ENCODE data around the gene TFDP1.

Gene TFDP1

DNA sequence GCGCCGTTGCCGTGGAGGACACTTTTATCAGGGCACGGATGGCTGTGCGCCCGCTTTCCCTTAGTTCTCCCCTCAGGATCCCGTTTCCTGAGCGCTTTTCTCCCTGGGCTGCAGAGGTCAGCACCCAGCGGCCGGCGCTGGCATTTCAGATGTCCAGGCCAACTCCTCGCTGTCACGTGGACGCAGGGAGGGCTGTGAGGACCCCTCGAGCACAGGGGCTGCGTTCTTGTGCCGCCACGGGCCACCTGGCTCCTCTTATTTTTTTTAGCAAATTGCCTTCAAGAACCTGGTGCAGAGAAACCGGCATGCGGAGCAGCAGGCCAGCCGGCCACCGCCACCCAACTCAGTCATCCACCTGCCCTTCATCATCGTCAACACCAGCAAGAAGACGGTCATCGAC, 51.2 kb downstream of the TFDP1 start:
- DNase-seq: no peak

DNA sequence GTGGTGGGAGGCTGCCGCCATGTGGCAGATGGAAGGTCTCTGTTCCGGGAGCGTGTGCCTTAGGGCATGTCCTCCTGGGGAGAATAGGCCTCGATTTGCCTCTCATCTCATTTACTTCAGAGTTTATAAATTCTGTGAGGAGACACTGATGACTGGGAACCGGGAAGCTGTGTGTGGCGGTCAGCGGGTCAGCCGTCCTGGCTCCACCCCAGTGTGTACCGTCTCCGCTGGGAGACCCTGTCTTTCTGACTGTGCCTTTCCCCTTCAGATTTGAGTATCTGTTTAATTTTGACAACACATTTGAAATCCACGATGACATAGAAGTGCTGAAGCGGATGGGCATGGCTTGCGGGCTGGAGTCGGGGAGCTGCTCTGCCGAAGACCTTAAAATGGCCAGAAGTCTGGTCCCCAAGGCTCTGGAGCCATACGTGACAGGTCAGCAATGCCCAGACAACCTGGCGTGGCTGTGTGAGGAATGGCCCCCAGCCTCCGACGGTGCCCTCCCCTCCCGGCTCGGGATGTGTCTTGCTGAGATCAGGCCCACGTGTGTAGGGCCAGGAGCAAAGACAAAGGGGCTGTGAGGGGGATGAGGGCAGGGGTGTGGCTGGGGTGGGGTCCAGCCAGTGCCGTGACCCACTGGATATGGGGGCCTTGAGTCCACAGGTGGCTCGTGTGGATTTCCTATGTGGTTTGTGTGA, 51.9 kb downstream of the TFDP1 start:
- DNase-seq: no peak

DNA sequence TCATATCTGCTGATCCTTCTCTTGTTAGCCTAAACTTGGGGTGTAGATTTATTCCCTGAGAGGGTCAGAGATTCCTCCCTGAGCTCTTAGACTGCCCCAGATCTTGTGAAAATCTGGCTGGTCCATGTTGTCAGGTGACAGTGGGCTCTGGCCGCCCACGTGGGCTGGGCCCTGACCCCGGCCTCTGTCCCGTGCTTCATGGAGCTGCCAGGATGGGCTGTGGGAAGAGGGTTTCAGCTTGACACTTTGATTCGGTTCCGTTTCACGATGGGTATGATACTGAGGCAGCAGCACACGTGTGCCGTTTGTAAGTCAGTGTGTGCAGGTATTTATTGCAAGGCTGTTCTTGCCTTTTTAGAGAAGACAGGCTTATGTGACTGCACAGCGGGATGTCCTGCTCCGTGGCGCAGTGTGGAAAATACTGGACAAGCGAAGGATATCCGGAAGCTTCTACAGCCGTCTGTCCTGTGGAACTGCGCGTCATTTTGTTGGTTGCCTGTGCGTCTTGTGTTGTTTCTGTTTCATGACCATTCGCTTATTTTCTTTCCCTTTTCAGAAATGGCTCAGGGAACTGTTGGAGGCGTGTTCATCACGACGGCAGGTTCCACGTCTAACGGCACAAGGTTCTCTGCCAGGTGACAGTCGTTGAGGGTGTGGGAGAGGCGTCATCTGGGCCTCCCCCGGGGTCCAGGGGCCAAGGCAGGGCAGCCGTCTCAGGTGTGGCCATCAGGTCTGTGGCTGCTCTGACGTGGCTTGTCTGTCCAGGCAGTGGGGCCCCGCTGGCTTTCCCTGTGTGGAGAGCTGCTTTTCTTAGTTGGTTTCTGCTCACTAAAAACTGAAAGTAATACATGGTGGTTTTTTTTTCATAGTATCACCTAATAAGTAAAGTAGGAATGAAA, 53.0 kb downstream of the TFDP1 start:
- DNase-seq: no peak

DNA sequence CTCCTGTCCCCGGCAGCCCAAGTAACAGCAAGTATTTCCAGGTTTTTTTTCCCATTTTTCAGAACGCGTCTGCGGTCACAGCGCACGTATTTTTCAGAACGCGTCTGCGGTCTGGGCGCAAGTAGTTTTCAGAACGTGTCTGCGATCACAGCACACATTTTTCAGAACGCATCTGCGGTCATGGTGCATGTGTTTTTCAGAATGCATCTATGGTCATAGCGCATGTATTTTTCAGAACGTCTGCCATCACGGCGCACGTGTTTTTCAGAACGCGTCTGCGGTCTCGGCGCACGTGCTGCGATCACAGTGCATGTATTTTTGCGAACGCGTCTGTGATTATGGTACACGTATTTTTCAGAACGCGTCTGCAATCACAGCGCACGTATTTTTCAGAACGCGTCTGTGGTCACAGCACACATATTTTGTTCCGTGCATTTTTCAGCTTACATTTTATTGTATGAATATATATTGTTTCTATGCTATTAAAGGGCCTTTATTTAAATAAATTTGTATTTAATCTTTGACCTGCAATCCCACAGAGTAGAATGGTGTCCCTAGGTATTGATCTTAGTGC, 53.7 kb downstream of the TFDP1 start:
- no peak for DNase-seq

DNA sequence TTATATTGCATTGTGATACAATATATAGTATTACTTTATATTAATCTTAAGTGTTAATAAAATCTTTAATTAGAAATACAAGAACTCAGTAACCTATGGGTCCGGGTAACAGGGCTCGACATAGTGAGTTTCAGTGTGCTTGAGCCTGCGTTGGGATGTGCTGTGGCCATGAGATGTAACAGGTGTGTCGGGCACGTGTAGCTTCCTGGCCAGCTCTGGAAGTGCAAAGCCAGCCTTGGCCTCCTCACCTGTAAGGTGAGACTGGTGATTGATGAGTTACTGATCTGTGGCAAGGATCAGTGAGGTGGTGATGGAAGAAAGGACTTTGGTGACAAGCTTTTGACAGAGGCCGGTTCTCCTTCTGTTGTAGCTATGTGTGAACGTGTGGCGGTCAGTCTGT, 54.3 kb downstream of the TFDP1 start:
- no peak for DNase-seq

- DNase-seq: no peak
Measured at GRCh38 chr13:113639616-113640262, 55.2 kb downstream of the TFDP1 start.

DNA sequence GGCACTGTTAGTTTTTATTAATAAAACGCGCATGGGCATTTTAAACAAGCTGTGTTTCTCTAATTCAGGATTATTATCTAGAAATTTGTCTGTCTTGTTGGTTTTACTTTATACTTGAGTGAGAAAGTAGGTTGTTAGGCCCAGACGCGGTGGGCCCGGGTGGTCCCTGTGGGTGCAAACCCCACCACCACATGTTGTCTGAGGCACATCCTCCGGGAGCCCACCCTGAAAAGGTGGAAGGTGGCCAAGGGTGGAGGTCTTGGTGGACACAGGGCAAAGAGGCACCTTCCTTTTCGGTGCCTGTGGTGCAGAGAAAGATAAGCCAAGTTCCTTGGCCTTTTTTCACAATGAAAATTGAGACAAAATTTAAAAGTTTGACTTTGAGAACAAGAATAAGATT, 56.9 kb downstream of the TFDP1 start:
- DNase-seq: no peak

GRCh38 chr13:113642563-113642962, 58.0 kb downstream of the TFDP1 start:
- no peak for DNase-seq

DNA sequence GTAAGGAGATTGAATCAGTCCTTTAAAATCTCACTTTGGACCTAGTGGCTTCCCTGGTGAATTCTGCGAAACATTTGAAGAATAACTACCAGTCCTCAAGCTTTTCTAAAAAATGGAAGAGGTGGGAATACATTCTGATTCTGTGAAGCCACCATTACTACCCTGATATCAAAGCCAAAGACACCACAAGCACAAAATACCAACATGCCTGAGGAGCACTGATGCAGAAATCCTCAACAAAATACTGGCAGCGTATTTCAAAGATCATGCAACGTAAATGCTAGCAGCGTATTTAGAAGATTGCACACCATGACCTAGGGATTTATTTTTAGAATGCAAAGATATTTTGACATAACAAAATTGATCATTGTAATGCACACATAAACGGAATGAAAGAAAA, 59.0 kb downstream of the TFDP1 start:
- DNase-seq: no peak

- DNase-seq: no peak
Measured at GRCh38 chr13:113644800-113645199, 60.2 kb downstream of the TFDP1 start.

DNA sequence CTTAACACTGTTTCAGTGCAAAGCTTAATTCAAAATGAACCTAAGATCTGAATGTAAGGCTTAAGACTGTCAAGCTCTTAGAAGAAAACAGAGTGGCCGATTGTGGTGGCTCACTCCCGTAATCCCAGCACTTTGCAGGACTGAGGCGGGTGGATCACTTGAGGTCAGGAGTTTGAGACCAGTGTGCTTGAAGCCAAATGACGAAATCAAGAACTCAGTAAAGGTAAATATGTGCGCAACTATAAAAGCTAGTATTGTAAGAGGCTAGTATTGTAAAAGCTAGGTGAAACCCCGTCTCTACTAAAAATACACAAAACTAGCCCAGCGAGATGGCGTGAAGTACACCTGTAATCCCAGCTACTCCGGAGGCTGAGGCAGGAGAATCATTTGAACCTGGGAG, 60.8 kb downstream of the TFDP1 start:
- no peak for DNase-seq

GRCh38 chr13:113646376-113646775, 61.8 kb downstream of the TFDP1 start:
- no peak for DNase-seq

DNA sequence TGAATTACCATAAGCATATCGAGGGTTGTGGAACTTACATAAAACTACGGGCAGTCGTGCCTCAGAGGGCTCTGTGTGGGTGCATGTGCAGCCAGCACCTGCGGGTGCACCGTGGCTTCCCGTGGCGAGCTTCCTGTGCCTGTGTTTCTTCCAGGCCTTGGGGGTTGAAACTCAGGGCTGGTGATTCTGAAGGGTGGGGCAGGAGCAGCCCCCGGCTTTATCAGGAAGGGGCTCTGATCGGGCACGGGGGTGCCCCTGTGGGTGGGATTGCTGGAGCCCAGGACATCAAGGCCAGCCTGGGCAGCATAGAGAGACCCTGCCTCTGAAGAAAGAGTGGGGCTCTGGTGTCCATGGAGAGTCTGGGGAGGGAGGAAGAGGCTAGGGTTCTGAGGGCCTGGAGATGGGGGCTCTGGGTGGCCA, 62.4 kb downstream of the TFDP1 start:
- no peak for DNase-seq

DNA sequence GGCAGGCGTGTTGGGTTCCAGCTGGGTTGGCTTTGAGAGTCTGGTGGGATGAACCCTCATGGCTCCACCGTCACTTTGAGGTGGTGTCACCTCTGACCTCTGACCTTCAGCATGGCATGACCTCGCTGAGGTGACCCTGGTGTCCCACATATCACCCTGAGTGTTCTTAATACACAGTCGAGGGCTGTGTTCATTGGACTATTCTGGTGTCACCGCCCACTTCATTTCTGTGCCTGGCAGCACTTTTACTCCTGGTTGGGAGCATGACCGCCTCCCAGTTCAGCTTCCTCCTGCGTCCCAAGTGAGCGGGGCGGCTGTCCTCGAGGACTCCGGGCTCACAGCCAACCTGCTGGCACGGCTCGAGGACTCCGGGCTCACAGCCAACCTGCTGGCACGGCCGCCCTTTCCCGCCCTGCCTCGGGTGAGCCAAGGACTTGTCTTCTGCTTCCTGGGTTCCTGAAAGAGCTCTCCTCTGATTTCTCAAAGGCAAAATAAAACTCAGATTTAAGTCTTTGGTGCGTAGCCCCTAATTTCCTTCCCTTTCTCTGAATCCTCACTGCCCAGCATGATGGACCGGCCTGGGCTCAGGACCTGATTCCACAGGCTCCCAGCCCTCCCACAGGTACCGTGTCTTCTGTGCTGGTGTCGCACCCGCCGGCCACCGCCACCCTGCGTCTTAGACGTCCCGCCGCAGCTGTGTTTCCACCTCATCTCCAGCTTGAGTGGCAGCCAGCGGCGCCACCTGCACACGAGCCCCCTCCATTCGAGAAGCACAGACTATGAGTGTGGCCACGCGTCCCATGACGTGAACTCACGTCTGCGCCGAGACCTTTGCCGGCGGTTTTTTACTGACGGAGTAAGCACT, 63.0 kb downstream of the TFDP1 start:
- no peak for DNase-seq

DNA sequence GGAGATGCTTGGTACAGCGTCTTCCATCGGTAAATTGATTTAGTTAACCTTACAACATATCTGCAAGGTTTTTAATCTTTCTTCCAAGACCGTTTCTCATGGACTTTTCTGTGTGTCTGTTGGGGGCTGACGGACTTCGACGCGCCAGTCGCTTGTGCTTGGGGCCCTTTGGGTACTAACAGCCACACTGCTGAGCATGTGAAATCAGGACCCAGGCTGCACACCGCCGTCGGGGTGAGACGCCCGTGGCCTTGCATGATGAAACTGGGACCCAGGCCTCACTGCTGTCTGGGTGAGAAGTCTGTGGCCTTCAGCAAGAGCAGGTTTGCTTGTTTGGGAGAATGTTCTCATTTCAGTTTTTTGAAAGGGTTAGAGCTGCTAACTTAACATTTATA, 63.7 kb downstream of the TFDP1 start:
- DNase-seq: no peak

GRCh38 chr13:113649212-113649611, 64.7 kb downstream of the TFDP1 start:
- DNase-seq: no peak

DNA sequence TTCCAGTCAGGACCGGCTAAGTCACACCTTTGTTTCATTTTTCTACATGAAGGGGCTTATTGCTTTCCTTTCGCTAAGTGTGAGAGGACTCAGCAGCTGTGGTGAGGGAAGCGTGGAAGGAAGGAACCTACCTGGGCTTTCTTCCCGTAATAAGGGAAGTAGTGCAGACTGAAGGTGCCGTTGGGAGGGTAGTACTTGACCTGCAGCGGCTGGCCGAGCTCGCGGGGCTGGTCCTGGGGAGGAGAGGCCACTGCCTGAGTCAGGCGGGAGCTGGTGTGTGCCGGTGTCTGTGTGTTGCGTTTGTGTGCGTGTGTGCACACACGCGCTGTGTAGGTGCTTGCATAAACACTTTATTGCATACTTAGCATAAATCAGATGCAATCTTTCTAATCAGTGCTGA, 65.7 kb downstream of the TFDP1 start:
- DNase-seq: no peak

GRCh38 chr13:113650731-113651148, 66.2 kb downstream of the TFDP1 start:
- DNase-seq: no peak

- DNase-seq: no peak
Measured at GRCh38 chr13:113651511-113652403, 67.2 kb downstream of the TFDP1 start.

DNA sequence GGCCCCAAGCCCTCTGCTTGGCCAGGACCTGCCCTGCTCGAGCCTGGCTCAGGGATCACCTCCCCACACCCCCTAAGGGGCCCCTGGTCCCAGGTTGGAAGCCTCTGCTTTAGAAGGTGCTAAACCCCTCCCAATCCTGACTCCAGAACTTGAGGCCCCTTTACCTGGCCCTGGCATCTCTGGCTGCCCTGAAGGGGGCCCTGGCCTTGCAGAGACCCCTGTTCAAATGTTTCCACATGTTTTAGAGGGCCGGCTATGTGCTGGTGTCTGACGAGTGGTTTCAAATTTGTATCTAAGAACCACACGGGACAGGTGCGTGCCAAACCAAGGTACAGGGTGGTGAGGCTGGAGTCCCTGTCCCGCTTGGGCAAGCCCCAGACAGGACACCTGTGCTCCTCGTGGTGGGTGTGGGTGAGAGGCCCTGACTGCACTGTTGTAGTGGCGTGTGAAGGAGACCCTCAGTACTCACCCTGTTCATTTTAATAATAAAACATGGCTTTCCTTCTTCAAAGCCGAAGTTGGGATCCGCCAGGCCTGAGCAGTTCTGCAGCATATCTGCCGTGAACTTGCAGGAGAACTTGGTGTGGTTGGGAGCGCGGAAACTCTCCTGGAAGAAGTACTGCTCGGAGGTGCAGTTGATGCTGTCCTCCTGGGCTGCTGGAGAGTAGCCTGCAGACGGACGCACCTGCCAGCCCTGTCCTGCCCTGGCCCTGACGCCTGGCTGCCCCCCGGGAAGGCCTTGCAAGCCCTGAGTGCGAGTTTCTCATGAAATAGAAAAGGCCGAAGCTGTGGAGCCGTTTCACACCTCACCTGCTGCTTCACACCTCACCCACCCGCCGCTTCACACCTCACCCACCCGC, 68.1 kb downstream of the TFDP1 start:
- no peak for DNase-seq
